HEK293T (cell line): ENCODE measurements around the gene OR51V1.

Experiments used
- ARNT ChIP-seq: fragments of 450-650 bp; IDR thresholded peaks from 2 replicates; pipeline ENCODE4 v1.6.1; 2017; ENCODE audit warnings: mild to moderate bottlenecking
- BHLHE40 ChIP-seq: fragments of 450-650 bp; IDR thresholded peaks from 2 replicates; pipeline ENCODE4 v1.6.1; 2016; ENCODE audit warnings: mild to moderate bottlenecking, moderate library complexity, borderline replicate concordance
- CTBP1 ChIP-seq: fragments of 450-650 bp; IDR thresholded peaks from 2 replicates; pipeline ENCODE4 v1.6.1; 2016; ENCODE audit warnings: borderline replicate concordance
- FOXA1 ChIP-seq: fragments of 450-650 bp; IDR thresholded peaks from 2 replicates; pipeline ENCODE4 v1.6.1; 2016; ENCODE audit warnings: mild to moderate bottlenecking
- FOXK2 ChIP-seq: fragments of 450-650 bp; IDR thresholded peaks from 2 replicates; pipeline ENCODE4 v1.6.1; 2016; ENCODE audit warnings: mild to moderate bottlenecking
- FOXM1 ChIP-seq: fragments of 450-650 bp; IDR thresholded peaks from 2 replicates; pipeline ENCODE4 v1.6.1; 2017; ENCODE audit warnings: mild to moderate bottlenecking, borderline replicate concordance
- SP1 ChIP-seq: fragments of 450-650 bp; IDR thresholded peaks from 2 replicates; pipeline ENCODE4 v1.6.1; 2017
- SUZ12 ChIP-seq: fragments of 450-650 bp; IDR thresholded peaks from 2 replicates; pipeline ENCODE4 v1.6.1; 2016; ENCODE audit warnings: mild to moderate bottlenecking
- ZNF384 ChIP-seq: fragments of 450-650 bp; IDR thresholded peaks from 2 replicates; pipeline ENCODE4 v1.6.1; 2016

GRCh38 chr11:5153574-5154431 is 46.7 kb downstream of the OR51V1 start:
- TF ChIP-seq ZNF384 (no peak), SUZ12 (no peak), SP1 (no peak), FOXM1 (no peak), BHLHE40 (no peak), ARNT (no peak), FOXK2 (no peak), FOXA1 (no peak), CTBP1 (no peak)
